NB4 (cell line): Measurements from ENCODE around the gene EIF5B.

Source experiments
- MAX ChIP-seq: IDR thresholded peaks from 2 replicates; pipeline ENCODE4 v1.6.1; 2011; ENCODE audit warnings: low read depth, low read length
- POLR2A ChIP-seq: IDR thresholded peaks from 2 replicates; pipeline ENCODE4 v1.6.1; 2011; ENCODE audit warnings: mild to moderate bottlenecking; ENCODE audit not compliant: insufficient read length; ENCODE audit errors: extremely low read depth
- TF ChIP-seq, protein P1 (sequence below): IDR thresholded peaks from one replicate; pipeline ENCODE4 v1.5.1; 2012; ENCODE audit warnings: low read depth, low read length

- TF ChIP-seq, protein P1, sequence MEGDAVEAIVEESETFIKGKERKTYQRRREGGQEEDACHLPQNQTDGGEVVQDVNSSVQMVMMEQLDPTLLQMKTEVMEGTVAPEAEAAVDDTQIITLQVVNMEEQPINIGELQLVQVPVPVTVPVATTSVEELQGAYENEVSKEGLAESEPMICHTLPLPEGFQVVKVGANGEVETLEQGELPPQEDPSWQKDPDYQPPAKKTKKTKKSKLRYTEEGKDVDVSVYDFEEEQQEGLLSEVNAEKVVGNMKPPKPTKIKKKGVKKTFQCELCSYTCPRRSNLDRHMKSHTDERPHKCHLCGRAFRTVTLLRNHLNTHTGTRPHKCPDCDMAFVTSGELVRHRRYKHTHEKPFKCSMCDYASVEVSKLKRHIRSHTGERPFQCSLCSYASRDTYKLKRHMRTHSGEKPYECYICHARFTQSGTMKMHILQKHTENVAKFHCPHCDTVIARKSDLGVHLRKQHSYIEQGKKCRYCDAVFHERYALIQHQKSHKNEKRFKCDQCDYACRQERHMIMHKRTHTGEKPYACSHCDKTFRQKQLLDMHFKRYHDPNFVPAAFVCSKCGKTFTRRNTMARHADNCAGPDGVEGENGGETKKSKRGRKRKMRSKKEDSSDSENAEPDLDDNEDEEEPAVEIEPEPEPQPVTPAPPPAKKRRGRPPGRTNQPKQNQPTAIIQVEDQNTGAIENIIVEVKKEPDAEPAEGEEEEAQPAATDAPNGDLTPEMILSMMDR: no peak
- no peak for TF ChIP-seq POLR2A
- TF ChIP-seq MAX: no peak
These were observed 37.6 kb downstream of the EIF5B start for GRCh38 chr2:99374747-99375146.
